Measurements from ENCODE around the gene FHIT.
"Not testable (repeated sequence)": the region's sequence is repeated elsewhere in the genome, so short reads cannot be mapped to it uniquely, and the experiment has no call there.

FHIT gene

GRCh38 chr3:61226166-61226686 lies 25.0 kb downstream of the FHIT start:
- Histone ChIP-seq H3K9me3 (ENCODE audit: low read length) (no peaks in the 10 kb centered on the region), H3K9ac (ENCODE audit: low read length) (no peak overlapping the region), H3K4me1 (ENCODE audit: insufficient read depth, low read length) (no peaks in the 10 kb centered on the region), H3K27me3 (ENCODE audit: control insufficient read depth in 1 of 2, insufficient read depth in 2 of 2, low read length in 2 of 2) (no peaks in the 10 kb centered on the region), H3K36me3 (ENCODE audit: insufficient read depth, low read length) (no peaks in the 10 kb centered on the region), H3K4me3 (ENCODE audit: low read depth in 1 of 2, low read length in 2 of 2) (no peak overlapping the region), H3K27ac (ENCODE audit: low read depth, low read length) (no peak overlapping the region)

- H3K9me3 ChIP-seq (ENCODE audit: low read length) = no peaks in the 10 kb centered on the region
Measured at GRCh38 chr3:61224823-61225222, 26.4 kb downstream of the FHIT start.

GRCh38 chr3:61223451-61223850 lies 27.8 kb downstream of the FHIT start:
- no peak overlapping the region for H3K4me3 ChIP-seq (ENCODE audit: low read depth in 1 of 2, low read length in 2 of 2)
- H3K9me3 ChIP-seq (ENCODE audit: low read length) = no peaks in the 10 kb centered on the region
- H3K9ac ChIP-seq (ENCODE audit: low read length) = no peak overlapping the region
- no peaks in the 10 kb centered on the region for H3K27me3 ChIP-seq (ENCODE audit: control insufficient read depth in 1 of 2, insufficient read depth in 2 of 2, low read length in 2 of 2)
- no peaks in the 10 kb centered on the region for H3K4me1 ChIP-seq (ENCODE audit: insufficient read depth, low read length)
- no peak overlapping the region for H3K27ac ChIP-seq (ENCODE audit: low read depth, low read length)
- no peaks in the 10 kb centered on the region for H3K36me3 ChIP-seq (ENCODE audit: insufficient read depth, low read length)

More at GRCh38 chr3:61224823-61225222, 26.4 kb downstream of the FHIT start:
- Histone ChIP-seq H3K9ac (ENCODE audit: low read length) (no peak overlapping the region), H3K4me3 (ENCODE audit: low read depth in 1 of 2, low read length in 2 of 2) (no peak overlapping the region), H3K27me3 (ENCODE audit: control insufficient read depth in 1 of 2, insufficient read depth in 2 of 2, low read length in 2 of 2) (no peaks in the 10 kb centered on the region), H3K4me1 (ENCODE audit: insufficient read depth, low read length) (no peaks in the 10 kb centered on the region), H3K36me3 (ENCODE audit: insufficient read depth, low read length) (no peaks in the 10 kb centered on the region), H3K27ac (ENCODE audit: low read depth, low read length) (no peak overlapping the region)

- Histone ChIP-seq H3K36me3 (ENCODE audit: insufficient read depth, low read length) (no peaks in the 10 kb centered on the region), H3K4me1 (ENCODE audit: insufficient read depth, low read length) (no peaks in the 10 kb centered on the region), H3K27ac (ENCODE audit: low read depth, low read length) (no peak overlapping the region), H3K27me3 (ENCODE audit: control insufficient read depth in 1 of 2, insufficient read depth in 2 of 2, low read length in 2 of 2) (no peaks in the 10 kb centered on the region), H3K9ac (ENCODE audit: low read length) (no peak overlapping the region), H3K4me3 (ENCODE audit: low read depth in 1 of 2, low read length in 2 of 2) (no peak overlapping the region), H3K9me3 (ENCODE audit: low read length) (no peaks in the 10 kb centered on the region)
Measured at GRCh38 chr3:61222467-61222866, 28.8 kb downstream of the FHIT start.

- Histone ChIP-seq H3K4me1 (ENCODE audit: insufficient read depth, low read length) (no peaks in the 10 kb centered on the region), H3K27ac (ENCODE audit: low read depth, low read length) (no peak overlapping the region), H3K4me3 (ENCODE audit: low read depth in 1 of 2, low read length in 2 of 2) (no peak overlapping the region), H3K9me3 (ENCODE audit: low read length) (no peaks in the 10 kb centered on the region), H3K27me3 (ENCODE audit: control insufficient read depth in 1 of 2, insufficient read depth in 2 of 2, low read length in 2 of 2) (no peaks in the 10 kb centered on the region), H3K36me3 (ENCODE audit: insufficient read depth, low read length) (no peaks in the 10 kb centered on the region), H3K9ac (ENCODE audit: low read length) (no peak overlapping the region)
Measured at GRCh38 chr3:61221759-61222362, 29.4 kb downstream of the FHIT start.

GRCh38 chr3:61218504-61218903 lies 32.7 kb downstream of the FHIT start:
- no peak overlapping the region for H3K4me3 ChIP-seq (ENCODE audit: low read depth in 1 of 2, low read length in 2 of 2)
- H3K9me3 ChIP-seq (ENCODE audit: low read length) = no peaks in the 10 kb centered on the region

GRCh38 chr3:61216171-61216570 lies 35.1 kb downstream of the FHIT start:
- not testable (repeated sequence) for H3K9me3 ChIP-seq (ENCODE audit: low read length); H3K36me3 ChIP-seq (ENCODE audit: insufficient read depth, low read length); H3K9ac ChIP-seq (ENCODE audit: low read length); H3K4me1 ChIP-seq (ENCODE audit: insufficient read depth, low read length); H3K4me3 ChIP-seq (ENCODE audit: low read depth in 1 of 2, low read length in 2 of 2); H3K27ac ChIP-seq (ENCODE audit: low read depth, low read length); H3K27me3 ChIP-seq (ENCODE audit: control insufficient read depth in 1 of 2, insufficient read depth in 2 of 2, low read length in 2 of 2)

More at GRCh38 chr3:61218504-61218903, 32.7 kb downstream of the FHIT start:
- H3K27me3 ChIP-seq (ENCODE audit: control insufficient read depth in 1 of 2, insufficient read depth in 2 of 2, low read length in 2 of 2) = no peaks in the 10 kb centered on the region
- no peak overlapping the region for H3K27ac ChIP-seq (ENCODE audit: low read depth, low read length)
- no peaks in the 10 kb centered on the region for H3K36me3 ChIP-seq (ENCODE audit: insufficient read depth, low read length)
- no peaks in the 10 kb centered on the region for H3K4me1 ChIP-seq (ENCODE audit: insufficient read depth, low read length)
- no peak overlapping the region for H3K9ac ChIP-seq (ENCODE audit: low read length)

GRCh38 chr3:61202086-61202485 lies 49.2 kb downstream of the FHIT start:
- H3K9me3 ChIP-seq (ENCODE audit: low read length) = no peaks in the 10 kb centered on the region
- H3K4me1 ChIP-seq (ENCODE audit: insufficient read depth, low read length) = no peaks in the 10 kb centered on the region
- H3K4me3 ChIP-seq (ENCODE audit: low read depth in 1 of 2, low read length in 2 of 2) = no peak overlapping the region
- H3K27ac ChIP-seq (ENCODE audit: low read depth, low read length) = no peak overlapping the region
- no peaks in the 10 kb centered on the region for H3K27me3 ChIP-seq (ENCODE audit: control insufficient read depth in 1 of 2, insufficient read depth in 2 of 2, low read length in 2 of 2)
- no peak overlapping the region for H3K9ac ChIP-seq (ENCODE audit: low read length)
- H3K36me3 ChIP-seq (ENCODE audit: insufficient read depth, low read length) = no peaks in the 10 kb centered on the region

GRCh38 chr3:61201071-61201470 lies 50.2 kb downstream of the FHIT start:
- Histone ChIP-seq H3K4me1 (ENCODE audit: insufficient read depth, low read length) (no peaks in the 10 kb centered on the region), H3K36me3 (ENCODE audit: insufficient read depth, low read length) (no peaks in the 10 kb centered on the region), H3K27me3 (ENCODE audit: control insufficient read depth in 1 of 2, insufficient read depth in 2 of 2, low read length in 2 of 2) (no peaks in the 10 kb centered on the region), H3K9ac (ENCODE audit: low read length) (no peak overlapping the region), H3K4me3 (ENCODE audit: low read depth in 1 of 2, low read length in 2 of 2) (no peak overlapping the region), H3K27ac (ENCODE audit: low read depth, low read length) (no peak overlapping the region), H3K9me3 (ENCODE audit: low read length) (no peaks in the 10 kb centered on the region)

GRCh38 chr3:61200270-61200669 lies 51.0 kb downstream of the FHIT start:
- H3K36me3 ChIP-seq (ENCODE audit: insufficient read depth, low read length) = no peaks in the 10 kb centered on the region
- no peaks in the 10 kb centered on the region for H3K4me1 ChIP-seq (ENCODE audit: insufficient read depth, low read length)
- no peak overlapping the region for H3K4me3 ChIP-seq (ENCODE audit: low read depth in 1 of 2, low read length in 2 of 2)
- no peak overlapping the region for H3K9ac ChIP-seq (ENCODE audit: low read length)
- H3K27me3 ChIP-seq (ENCODE audit: control insufficient read depth in 1 of 2, insufficient read depth in 2 of 2, low read length in 2 of 2) = no peaks in the 10 kb centered on the region
- H3K9me3 ChIP-seq (ENCODE audit: low read length) = no peaks in the 10 kb centered on the region
- no peak overlapping the region for H3K27ac ChIP-seq (ENCODE audit: low read depth, low read length)

- H3K9ac ChIP-seq (ENCODE audit: low read length) = no peak overlapping the region
- no peaks in the 10 kb centered on the region for H3K4me1 ChIP-seq (ENCODE audit: insufficient read depth, low read length)
- no peaks in the 10 kb centered on the region for H3K36me3 ChIP-seq (ENCODE audit: insufficient read depth, low read length)
- no peaks in the 10 kb centered on the region for H3K9me3 ChIP-seq (ENCODE audit: low read length)
- no peak overlapping the region for H3K27ac ChIP-seq (ENCODE audit: low read depth, low read length)
- no peaks in the 10 kb centered on the region for H3K27me3 ChIP-seq (ENCODE audit: control insufficient read depth in 1 of 2, insufficient read depth in 2 of 2, low read length in 2 of 2)
- no peak overlapping the region for H3K4me3 ChIP-seq (ENCODE audit: low read depth in 1 of 2, low read length in 2 of 2)
Measured at GRCh38 chr3:61199843-61200242, 51.4 kb downstream of the FHIT start.

- Histone ChIP-seq H3K27ac (ENCODE audit: low read depth, low read length) (no peak overlapping the region), H3K9me3 (ENCODE audit: low read length) (no peaks in the 10 kb centered on the region), H3K4me3 (ENCODE audit: low read depth in 1 of 2, low read length in 2 of 2) (no peak overlapping the region), H3K27me3 (ENCODE audit: control insufficient read depth in 1 of 2, insufficient read depth in 2 of 2, low read length in 2 of 2) (no peaks in the 10 kb centered on the region), H3K4me1 (ENCODE audit: insufficient read depth, low read length) (no peaks in the 10 kb centered on the region), H3K9ac (ENCODE audit: low read length) (no peak overlapping the region), H3K36me3 (ENCODE audit: insufficient read depth, low read length) (no peaks in the 10 kb centered on the region)
Measured at GRCh38 chr3:61194892-61195538, 56.2 kb downstream of the FHIT start.
